ENCODE data around the gene ATP9A.

DNA sequence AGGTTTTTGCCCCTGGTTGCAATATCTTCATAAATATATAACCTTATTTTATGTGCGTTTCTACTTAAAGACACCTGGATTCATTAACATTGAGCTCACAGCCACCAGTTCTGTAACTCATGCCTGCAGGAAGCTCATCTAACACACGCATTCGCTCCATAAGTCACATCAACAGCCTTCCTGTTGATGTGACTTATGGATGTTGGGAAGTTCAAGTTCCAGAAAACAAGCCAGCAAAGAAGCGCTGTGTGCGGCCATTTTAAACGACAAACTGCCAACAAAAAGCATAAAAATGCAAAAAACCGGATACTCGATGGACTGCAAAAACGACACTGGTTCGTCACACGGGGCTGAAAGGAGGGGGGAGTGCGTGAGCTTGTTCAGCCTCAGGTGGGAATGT lies 147.8 kb downstream of the ATP9A start:
- TF ChIP-seq, protein P1, sequence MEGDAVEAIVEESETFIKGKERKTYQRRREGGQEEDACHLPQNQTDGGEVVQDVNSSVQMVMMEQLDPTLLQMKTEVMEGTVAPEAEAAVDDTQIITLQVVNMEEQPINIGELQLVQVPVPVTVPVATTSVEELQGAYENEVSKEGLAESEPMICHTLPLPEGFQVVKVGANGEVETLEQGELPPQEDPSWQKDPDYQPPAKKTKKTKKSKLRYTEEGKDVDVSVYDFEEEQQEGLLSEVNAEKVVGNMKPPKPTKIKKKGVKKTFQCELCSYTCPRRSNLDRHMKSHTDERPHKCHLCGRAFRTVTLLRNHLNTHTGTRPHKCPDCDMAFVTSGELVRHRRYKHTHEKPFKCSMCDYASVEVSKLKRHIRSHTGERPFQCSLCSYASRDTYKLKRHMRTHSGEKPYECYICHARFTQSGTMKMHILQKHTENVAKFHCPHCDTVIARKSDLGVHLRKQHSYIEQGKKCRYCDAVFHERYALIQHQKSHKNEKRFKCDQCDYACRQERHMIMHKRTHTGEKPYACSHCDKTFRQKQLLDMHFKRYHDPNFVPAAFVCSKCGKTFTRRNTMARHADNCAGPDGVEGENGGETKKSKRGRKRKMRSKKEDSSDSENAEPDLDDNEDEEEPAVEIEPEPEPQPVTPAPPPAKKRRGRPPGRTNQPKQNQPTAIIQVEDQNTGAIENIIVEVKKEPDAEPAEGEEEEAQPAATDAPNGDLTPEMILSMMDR (IDR thresholded peaks at IDR 0.05), result no peak
- TF ChIP-seq POLR2AphosphoS5 (IDR thresholded peaks at IDR 0.05; ENCODE audit: insufficient read depth in 1 of 2, low read depth in 1 of 2) (no peak), POLR2A (IDR thresholded peaks at IDR 0.05) (no peak)
